ENCODE results near the gene SIL1. TPM values are rescaled to one million over a fixed set of nuclear protein-coding genes. Genes with fewer than 3 reads are reported as not detected.

SIL1 gene
- total and polyA plus RNA-seq, 8 donors: 22.2 to 83.6 (median 33.4) TPM

DNA sequence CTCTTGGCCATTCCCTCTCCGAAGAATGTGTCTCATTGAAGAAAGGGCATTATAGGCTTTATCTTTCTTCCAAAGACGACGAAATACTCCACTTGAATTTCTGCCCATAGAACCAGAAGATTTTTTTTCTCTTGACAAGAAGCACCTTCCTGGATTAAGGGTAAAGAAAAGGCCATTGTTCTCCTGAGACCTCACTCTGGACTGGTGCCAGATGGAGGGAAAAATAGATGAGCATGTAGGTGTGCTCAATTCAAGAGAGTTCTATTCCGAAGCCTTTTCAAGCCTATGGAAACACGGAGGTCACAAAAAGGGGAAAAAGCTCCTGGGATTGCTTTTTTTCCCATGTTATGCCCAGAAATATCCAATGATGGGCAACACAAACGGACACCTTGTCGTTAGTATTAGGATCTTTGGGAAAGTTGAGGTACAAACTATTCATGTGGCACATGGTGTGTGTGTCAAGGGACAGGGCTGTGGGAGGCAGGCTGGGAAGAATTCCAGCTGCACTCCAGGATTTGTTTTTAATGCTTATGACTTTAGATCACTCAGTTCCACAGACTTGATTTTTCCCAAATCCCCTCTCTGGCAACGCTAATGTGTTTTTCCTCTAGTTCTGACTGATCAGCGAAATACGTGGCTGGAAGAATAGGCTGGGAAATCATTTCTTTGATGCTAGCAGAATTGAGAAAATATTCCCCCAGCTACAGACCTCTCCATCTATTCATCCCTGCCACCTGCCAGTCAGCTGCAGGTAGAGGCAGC, 89.9 kb downstream of the SIL1 start:
- WGBS, 5 donors: 45 to 55% (median 52%) methylated on average over 10 of the region's 10 CpGs
- TF ChIP-seq POLR2AphosphoS5 (IDR thresholded peaks at IDR 0.05): peak in 1 of 3 donors; percentile 36
- TF ChIP-seq, protein P1, sequence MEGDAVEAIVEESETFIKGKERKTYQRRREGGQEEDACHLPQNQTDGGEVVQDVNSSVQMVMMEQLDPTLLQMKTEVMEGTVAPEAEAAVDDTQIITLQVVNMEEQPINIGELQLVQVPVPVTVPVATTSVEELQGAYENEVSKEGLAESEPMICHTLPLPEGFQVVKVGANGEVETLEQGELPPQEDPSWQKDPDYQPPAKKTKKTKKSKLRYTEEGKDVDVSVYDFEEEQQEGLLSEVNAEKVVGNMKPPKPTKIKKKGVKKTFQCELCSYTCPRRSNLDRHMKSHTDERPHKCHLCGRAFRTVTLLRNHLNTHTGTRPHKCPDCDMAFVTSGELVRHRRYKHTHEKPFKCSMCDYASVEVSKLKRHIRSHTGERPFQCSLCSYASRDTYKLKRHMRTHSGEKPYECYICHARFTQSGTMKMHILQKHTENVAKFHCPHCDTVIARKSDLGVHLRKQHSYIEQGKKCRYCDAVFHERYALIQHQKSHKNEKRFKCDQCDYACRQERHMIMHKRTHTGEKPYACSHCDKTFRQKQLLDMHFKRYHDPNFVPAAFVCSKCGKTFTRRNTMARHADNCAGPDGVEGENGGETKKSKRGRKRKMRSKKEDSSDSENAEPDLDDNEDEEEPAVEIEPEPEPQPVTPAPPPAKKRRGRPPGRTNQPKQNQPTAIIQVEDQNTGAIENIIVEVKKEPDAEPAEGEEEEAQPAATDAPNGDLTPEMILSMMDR (IDR thresholded peaks at IDR 0.05): no peak
- Histone ChIP-seq H3K36me3 (no peaks in the 10 kb centered on the region), H3K27ac (peak overlapping the region in 3 of 5 donors; percentile 6 to 62 (median 17)), H3K4me1 (peaks cover 16 to 75% (median 42%) of the 10 kb centered on the region in 4 donors), H3K27me3 (no peaks in the 10 kb centered on the region), H3K4me3 (no peak overlapping the region), H3K9me3 (no peaks in the 10 kb centered on the region)
- peak in 1 of 2 donors; percentile 68 for DNase-seq
- intact Hi-C loops (cut with DNase I; ENCODE audit: low total_unique reads): loop anchor here (10.0 kb wide), 1 partner anchor 147 kb away; no protein-coding TSS in a partner anchor

DNA sequence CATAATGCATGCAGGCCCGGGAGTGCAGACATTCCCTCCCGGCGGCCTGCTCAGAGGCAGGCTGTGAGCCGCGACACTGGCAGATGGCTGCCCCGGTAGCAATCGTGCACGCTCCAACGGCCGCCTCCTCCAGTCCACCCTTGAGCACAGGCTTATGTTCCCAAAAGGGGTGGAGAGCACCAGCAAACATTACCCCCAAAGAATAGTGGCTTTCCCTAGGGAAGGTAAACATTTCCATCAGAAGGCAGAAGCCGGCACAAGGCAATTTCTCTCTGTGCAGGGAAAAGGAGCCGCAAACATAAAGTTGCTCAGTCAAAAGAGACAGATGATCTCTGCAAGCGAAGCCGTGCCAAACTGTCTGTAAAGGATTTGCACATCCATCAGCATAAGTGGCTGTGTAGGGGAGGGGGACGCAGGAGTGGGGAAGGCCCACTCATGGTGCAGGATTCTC, 92.5 kb downstream of the SIL1 start:
- intact Hi-C loops (cut with DNase I; ENCODE audit: low total_unique reads): loop anchor here (10.0 kb wide), 1 partner anchor 149 kb away; no protein-coding TSS in a partner anchor
- Histone ChIP-seq H3K4me3 (no peak overlapping the region), H3K36me3 (peaks cover 0 to 6% (median 0%) of the 10 kb centered on the region in 4 donors), H3K27me3 (no peaks in the 10 kb centered on the region), H3K4me1 (peaks cover 16 to 73% (median 42%) of the 10 kb centered on the region in 4 donors), H3K27ac (peak overlapping the region in 4 of 5 donors; percentile 65 to 79 (median 69)), H3K9me3 (no peaks in the 10 kb centered on the region)
- 46 to 71% (median 67%) methylated on average over 5 to 15 of the region's 15 CpGs for WGBS, 5 donors
- TF ChIP-seq, protein P1 (IDR thresholded peaks at IDR 0.05): no peak
- no peak for TF ChIP-seq POLR2A (IDR thresholded peaks at IDR 0.05)
- TF ChIP-seq POLR2AphosphoS5 (IDR thresholded peaks at IDR 0.05): no peak
- DNase-seq: peak in 1 of 2 donors; percentile 57

DNA sequence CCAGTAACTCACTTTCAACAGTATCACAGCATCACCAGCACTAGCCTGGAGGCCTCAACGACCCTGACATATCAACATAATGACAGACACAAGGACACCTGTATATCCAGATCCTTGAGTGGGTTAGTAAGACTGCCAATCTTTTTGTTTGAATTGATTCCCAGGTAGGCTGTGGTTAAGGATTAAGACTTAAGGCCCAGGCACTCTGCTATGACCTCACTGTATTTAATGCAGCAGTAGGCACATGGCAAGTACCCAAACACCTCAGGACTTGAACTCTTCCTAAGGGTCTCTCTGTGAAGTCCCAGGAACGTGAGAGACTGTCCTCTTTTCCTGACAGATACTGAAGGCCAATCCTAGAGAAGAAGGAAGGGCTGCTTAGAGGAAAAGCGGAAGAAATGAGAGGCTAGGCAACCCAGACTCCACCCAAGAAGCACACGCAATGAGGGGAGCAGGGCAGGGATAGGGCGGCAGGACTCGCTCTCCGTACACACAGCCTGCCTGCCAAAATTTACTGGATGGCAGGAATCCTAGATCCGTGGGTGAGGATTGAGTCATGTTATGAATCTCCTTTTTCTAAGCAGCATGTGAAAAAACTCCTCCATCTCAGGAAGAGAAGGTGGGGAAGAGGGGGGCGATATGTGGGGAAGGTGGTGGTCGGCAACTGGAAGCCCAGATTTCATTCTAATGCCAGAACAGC, 93.4 kb downstream of the SIL1 start:
- TF ChIP-seq, protein P1 (IDR thresholded peaks at IDR 0.05): no peak
- peak in 2 of 3 donors; percentile 17 to 65 for TF ChIP-seq POLR2AphosphoS5 (IDR thresholded peaks at IDR 0.05)
- WGBS, 5 donors: 62 to 84% (median 67%) methylated on average over 10 of the region's 10 CpGs
- H3K9me3 ChIP-seq: no peaks in the 10 kb centered on the region
- intact Hi-C loops (cut with DNase I; ENCODE audit: low total_unique reads): loop anchor here (10.0 kb wide), 1 partner anchor 150 kb away; no protein-coding TSS in a partner anchor
- peaks cover 13 to 64% (median 37%) of the 10 kb centered on the region in 4 donors for H3K4me1 ChIP-seq
- peak in 1 of 2 donors; percentile 86 for DNase-seq
- H3K4me3 ChIP-seq: no peak overlapping the region
- H3K27ac ChIP-seq: peak overlapping the region in 4 of 5 donors; percentile 65 to 79 (median 69)
- H3K36me3 ChIP-seq: peaks cover 0 to 6% (median 0%) of the 10 kb centered on the region in 4 donors
- no peaks in the 10 kb centered on the region for H3K27me3 ChIP-seq

DNA sequence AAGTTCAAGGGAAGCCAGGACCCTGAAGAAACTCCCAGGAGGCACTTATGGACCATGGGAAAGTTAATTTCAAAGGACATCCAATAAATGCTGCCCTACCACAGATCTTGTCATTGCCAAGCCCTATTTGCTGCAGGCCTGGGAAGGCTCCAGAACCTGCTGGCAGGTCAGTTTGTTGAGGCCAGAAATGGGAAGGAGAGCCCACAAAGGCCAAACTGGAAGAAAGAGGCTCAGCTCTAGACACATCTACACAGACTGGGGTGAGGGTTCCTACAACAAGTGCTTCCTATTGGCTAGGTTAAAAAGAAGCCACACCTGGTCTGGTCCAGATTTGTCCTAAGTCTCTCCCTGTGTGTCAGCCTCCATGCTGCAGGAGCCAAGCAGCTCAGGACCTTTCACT, 94.4 kb downstream of the SIL1 start:
- Histone ChIP-seq H3K27me3 (no peaks in the 10 kb centered on the region), H3K4me3 (no peak overlapping the region), H3K9me3 (no peaks in the 10 kb centered on the region), H3K4me1 (peaks cover 13 to 55% (median 32%) of the 10 kb centered on the region in 4 donors), H3K36me3 (peaks cover 0 to 6% (median 0%) of the 10 kb centered on the region in 4 donors), H3K27ac (peak overlapping the region in 4 of 5 donors; percentile 65 to 79 (median 69))
- intact Hi-C loops (cut with DNase I; ENCODE audit: low total_unique reads): loop anchor here (10.0 kb wide), 1 partner anchor 151 kb away; no protein-coding TSS in a partner anchor
- no peak for TF ChIP-seq POLR2A (IDR thresholded peaks at IDR 0.05)
- TF ChIP-seq POLR2AphosphoS5 (IDR thresholded peaks at IDR 0.05): no peak
- TF ChIP-seq, protein P1 (IDR thresholded peaks at IDR 0.05): no peak
- no peak for TF ChIP-seq EP300 (IDR thresholded peaks at IDR 0.05)
- no peak for DNase-seq
